Activated T-cell treated with anti-CD3 and anti-CD28 coated beads, Interleukin-2, amount 50 U/mL, for 4 hours (primary cell): ENCODE measurements around the gene SRD5A1. TPM values are rescaled to one million over a fixed set of nuclear protein-coding genes. Genes with fewer than 3 reads are reported as not detected.

Experiments
- ATAC-seq, 2 donors: fragments of 200-7000 bp; cut with Tn5 transposase; one replicate each; pipeline ENCODE4 v1.10.0; 2021
- DNase-seq: peaks from one replicate; pipeline ENCODE4 v3.0.0-alpha.2; 2020
- H3K27me3 Mint-ChIP-seq: one replicate; pipeline ENCODE4 v1.8.0; 2021; ENCODE audit warnings: low read depth, mixed read lengths
- H3K36me3 Mint-ChIP-seq: one replicate; pipeline ENCODE4 v1.8.0; 2022; ENCODE audit warnings: mixed read lengths; ENCODE audit not compliant: insufficient read depth
- H3K4me1 Mint-ChIP-seq: one replicate; pipeline ENCODE4 v1.8.0; 2021; ENCODE audit warnings: low read depth, mixed read lengths
- H3K4me3 Mint-ChIP-seq: one replicate; pipeline ENCODE4 v1.8.0; 2021; ENCODE audit warnings: mild to moderate bottlenecking, moderate library complexity, mixed read lengths
- H3K9me3 Mint-ChIP-seq: one replicate; pipeline ENCODE4 v1.8.0; 2021; ENCODE audit warnings: mixed read lengths
- total RNA-seq, 3 donors: library from RNA; stranded (reverse); gene quantifications; one replicate each; pipeline ENCODE4 v1.2.1, GENCODE V29; 2021

SRD5A1 gene
- total RNA-seq, 3 donors from 2014 or later: 7.1 to 9.6 (median 8.8) TPM

- H3K4me1 Mint-ChIP-seq: no peaks in the 10 kb centered on the region
- H3K9me3 Mint-ChIP-seq: no peaks in the 10 kb centered on the region
- peaks cover 36% of the 10 kb centered on the region for H3K27me3 Mint-ChIP-seq
- no peak for DNase-seq
- H3K36me3 Mint-ChIP-seq: no peaks in the 10 kb centered on the region
- H3K4me3 Mint-ChIP-seq: no peak overlapping the region
- no peak for ATAC-seq
Observed at GRCh38 chr5:6700685-6701355, 67.6 kb downstream of the SRD5A1 start.

GRCh38 chr5:6701491-6701890 is 68.3 kb downstream of the SRD5A1 start:
- H3K27me3 Mint-ChIP-seq: peaks cover 33% of the 10 kb centered on the region
- ATAC-seq: no peak

GRCh38 chr5:6702633-6703032 is 69.4 kb downstream of the SRD5A1 start:
- no peak for ATAC-seq
- Mint-ChIP-seq H3K4me1 (no peaks in the 10 kb centered on the region), H3K4me3 (no peak overlapping the region)

More at GRCh38 chr5:6701491-6701890, 68.3 kb downstream of the SRD5A1 start:
- no peaks in the 10 kb centered on the region for H3K9me3 Mint-ChIP-seq
- no peak overlapping the region for H3K4me3 Mint-ChIP-seq
- no peaks in the 10 kb centered on the region for H3K4me1 Mint-ChIP-seq
- no peaks in the 10 kb centered on the region for H3K36me3 Mint-ChIP-seq
- no peak for DNase-seq

GRCh38 chr5:6703806-6704205 is 70.6 kb downstream of the SRD5A1 start:
- H3K36me3 Mint-ChIP-seq: no peaks in the 10 kb centered on the region
- no peaks in the 10 kb centered on the region for H3K9me3 Mint-ChIP-seq
- H3K4me1 Mint-ChIP-seq: no peaks in the 10 kb centered on the region
- DNase-seq (no peak), ATAC-seq (no peak)
- H3K4me3 Mint-ChIP-seq: no peak overlapping the region
- H3K27me3 Mint-ChIP-seq: peaks cover 17% of the 10 kb centered on the region

More at GRCh38 chr5:6702633-6703032, 69.4 kb downstream of the SRD5A1 start:
- H3K27me3 Mint-ChIP-seq: peaks cover 22% of the 10 kb centered on the region
- H3K9me3 Mint-ChIP-seq: no peaks in the 10 kb centered on the region
- no peak for DNase-seq
- no peaks in the 10 kb centered on the region for H3K36me3 Mint-ChIP-seq

- no peaks in the 10 kb centered on the region for H3K9me3 Mint-ChIP-seq
- no peak overlapping the region for H3K4me3 Mint-ChIP-seq
- H3K4me1 Mint-ChIP-seq: no peaks in the 10 kb centered on the region
- ATAC-seq: no peak
- H3K36me3 Mint-ChIP-seq: no peaks in the 10 kb centered on the region
- no peak for DNase-seq
- peaks cover 15% of the 10 kb centered on the region for H3K27me3 Mint-ChIP-seq
Observed at GRCh38 chr5:6704361-6704851, 71.2 kb downstream of the SRD5A1 start.

- H3K9me3 Mint-ChIP-seq: no peaks in the 10 kb centered on the region
- ATAC-seq: no peak
- H3K36me3 Mint-ChIP-seq: no peaks in the 10 kb centered on the region
- H3K4me3 Mint-ChIP-seq: no peak overlapping the region
- peaks cover 12% of the 10 kb centered on the region for H3K27me3 Mint-ChIP-seq
- no peaks in the 10 kb centered on the region for H3K4me1 Mint-ChIP-seq
- DNase-seq: no peak
Observed at GRCh38 chr5:6705088-6705487, 71.8 kb downstream of the SRD5A1 start.

- DNase-seq (no peak), ATAC-seq (no peak)
- Mint-ChIP-seq H3K36me3 (no peaks in the 10 kb centered on the region), H3K4me1 (no peaks in the 10 kb centered on the region), H3K27me3 (peaks cover 4% of the 10 kb centered on the region), H3K9me3 (no peaks in the 10 kb centered on the region), H3K4me3 (no peak overlapping the region)
Observed at GRCh38 chr5:6705959-6706358, 72.7 kb downstream of the SRD5A1 start.

GRCh38 chr5:6707852-6708251 is 74.6 kb downstream of the SRD5A1 start:
- Mint-ChIP-seq H3K9me3 (no peaks in the 10 kb centered on the region), H3K4me3 (no peak overlapping the region), H3K27me3 (no peaks in the 10 kb centered on the region), H3K4me1 (peaks cover 5% of the 10 kb centered on the region), H3K36me3 (no peaks in the 10 kb centered on the region)
- ATAC-seq (no peak), DNase-seq (no peak)

- H3K4me1 Mint-ChIP-seq: peaks cover 5% of the 10 kb centered on the region
- no peaks in the 10 kb centered on the region for H3K36me3 Mint-ChIP-seq
- no peaks in the 10 kb centered on the region for H3K9me3 Mint-ChIP-seq
- DNase-seq: no peak
- ATAC-seq: no peak
- no peaks in the 10 kb centered on the region for H3K27me3 Mint-ChIP-seq
- no peak overlapping the region for H3K4me3 Mint-ChIP-seq
Observed at GRCh38 chr5:6708814-6709213, 75.6 kb downstream of the SRD5A1 start.

GRCh38 chr5:6710070-6710469 is 76.8 kb downstream of the SRD5A1 start:
- DNase-seq (no peak), ATAC-seq (no peak)
- Mint-ChIP-seq H3K27me3 (no peaks in the 10 kb centered on the region), H3K4me3 (no peak overlapping the region), H3K36me3 (no peaks in the 10 kb centered on the region), H3K4me1 (peaks cover 5% of the 10 kb centered on the region), H3K9me3 (no peaks in the 10 kb centered on the region)

- DNase-seq: no peak
- Mint-ChIP-seq H3K36me3 (no peaks in the 10 kb centered on the region), H3K27me3 (no peaks in the 10 kb centered on the region), H3K9me3 (no peaks in the 10 kb centered on the region), H3K4me3 (peak overlapping the region; percentile 9), H3K4me1 (peaks cover 11% of the 10 kb centered on the region)
- ATAC-seq: no peak
Observed at GRCh38 chr5:6710551-6711318, 77.5 kb downstream of the SRD5A1 start.

- Mint-ChIP-seq H3K4me1 (peaks cover 20% of the 10 kb centered on the region), H3K36me3 (no peaks in the 10 kb centered on the region), H3K4me3 (peak overlapping the region; percentile 88), H3K27me3 (no peaks in the 10 kb centered on the region), H3K9me3 (no peaks in the 10 kb centered on the region)
- ATAC-seq (no peak), DNase-seq (no peak)
Observed at GRCh38 chr5:6711409-6712141, 78.3 kb downstream of the SRD5A1 start.

GRCh38 chr5:6712142-6712576 is 78.9 kb downstream of the SRD5A1 start:
- H3K36me3 Mint-ChIP-seq: no peaks in the 10 kb centered on the region
- peaks cover 26% of the 10 kb centered on the region for H3K4me1 Mint-ChIP-seq
- H3K9me3 Mint-ChIP-seq: no peaks in the 10 kb centered on the region

GRCh38 chr5:6712577-6713273 is 79.5 kb downstream of the SRD5A1 start:
- H3K27me3 Mint-ChIP-seq: no peaks in the 10 kb centered on the region
- DNase-seq: peak; percentile 97
- peak overlapping the region; percentile 88 for H3K4me3 Mint-ChIP-seq
- H3K9me3 Mint-ChIP-seq: no peaks in the 10 kb centered on the region
- H3K36me3 Mint-ChIP-seq: no peaks in the 10 kb centered on the region
- peaks cover 31% of the 10 kb centered on the region for H3K4me1 Mint-ChIP-seq
- ATAC-seq: peak; percentile 85 to 88

More at GRCh38 chr5:6712142-6712576, 78.9 kb downstream of the SRD5A1 start:
- no peaks in the 10 kb centered on the region for H3K27me3 Mint-ChIP-seq
- ATAC-seq: peak; percentile 3 to 11
- peak overlapping the region; percentile 88 for H3K4me3 Mint-ChIP-seq
- DNase-seq: peak; percentile 31
